ENCODE data around the gene CENPP.

The CENPP gene

GRCh38 chr9:92298036-92298435, 27.7 kb upstream of the CENPP start:
- H3K27ac ChIP-seq = no peak overlapping the region
- no peak for TF ChIP-seq CTCF (conservative IDR thresholded peaks at IDR 0.05)

DNA sequence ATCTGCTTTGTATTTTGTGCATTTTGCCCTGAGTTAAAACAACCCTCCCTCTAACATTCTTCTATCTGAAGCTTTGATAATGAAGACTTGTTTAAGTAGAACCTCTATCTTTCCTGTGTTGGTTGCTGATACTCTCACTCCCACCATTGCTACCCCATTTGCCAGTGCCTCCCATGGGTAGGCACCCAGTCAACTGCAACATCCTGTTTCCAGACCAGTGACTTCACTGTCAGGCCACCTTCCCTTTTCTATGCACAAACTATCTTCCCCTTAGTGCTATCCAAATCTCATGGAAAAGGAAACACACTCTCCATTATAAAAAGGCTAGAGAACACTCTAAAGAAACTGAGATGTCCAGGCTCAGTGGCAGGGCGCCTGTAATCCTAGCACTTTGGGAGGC, 26.6 kb upstream of the CENPP start:
- no peak for TF ChIP-seq CTCF (conservative IDR thresholded peaks at IDR 0.05)
- H3K27ac ChIP-seq = no peak overlapping the region

- TF ChIP-seq CTCF (conservative IDR thresholded peaks at IDR 0.05) = no peak
- H3K27ac ChIP-seq = no peak overlapping the region
These were observed 24.8 kb upstream of the CENPP start for GRCh38 chr9:92300936-92301335.

DNA sequence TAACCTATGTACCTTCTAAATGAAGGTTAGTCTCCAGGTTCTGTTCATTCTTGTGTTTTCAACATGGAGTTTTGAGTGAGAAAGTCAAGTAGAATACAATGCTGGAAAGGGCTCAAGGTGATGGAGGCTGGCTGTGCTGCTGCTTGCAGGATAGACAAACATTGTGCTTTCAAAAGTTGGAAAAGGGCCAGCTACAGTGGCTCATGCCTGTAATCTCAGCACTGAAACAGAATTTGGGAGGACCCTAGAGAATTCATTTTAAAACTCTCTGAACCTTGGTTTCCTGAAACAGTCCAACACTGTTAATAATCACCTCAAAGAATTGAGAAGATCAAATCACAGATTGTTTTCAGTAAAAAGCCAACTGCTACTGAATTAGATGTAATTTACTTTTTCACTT, 16.9 kb upstream of the CENPP start:
- no peak overlapping the region for H3K27ac ChIP-seq
- no peak for TF ChIP-seq CTCF (conservative IDR thresholded peaks at IDR 0.05)

- no peak for TF ChIP-seq CTCF (conservative IDR thresholded peaks at IDR 0.05)
- no peak overlapping the region for H3K27ac ChIP-seq
These were observed 15.2 kb upstream of the CENPP start for GRCh38 chr9:92310562-92310961.

GRCh38 chr9:92312887-92313623, 12.7 kb upstream of the CENPP start:
- no peak for TF ChIP-seq CTCF (conservative IDR thresholded peaks at IDR 0.05)
- H3K27ac ChIP-seq = peak overlapping the region; percentile 56

GRCh38 chr9:92313624-92314012, 12.1 kb upstream of the CENPP start:
- H3K27ac ChIP-seq = peak overlapping the region; percentile 56
- TF ChIP-seq CTCF (conservative IDR thresholded peaks at IDR 0.05) = no peak

Data from VCaP (cell line).